Activated CD4-positive, CD25-positive, alpha-beta regulatory T cell treated with anti-CD3 and anti-CD28 coated beads, Interleukin-2, amount 50 U/mL, for 24 hours (primary cell): ENCODE measurements around the gene TNS2.
"Not testable (repeated sequence)": the region's sequence is repeated elsewhere in the genome, so short reads cannot be mapped to it uniquely, and the experiment has no call there.

Experiments
- ATAC-seq, 2 donors: fragments of 150-1000 bp; cut with Tn5 transposase; one replicate each; pipeline ENCODE4 v1.10.0; 2021; ENCODE audit warnings: mild to moderate bottlenecking in 1 of 2, moderate library complexity in 1 of 2

TNS2 gene

GRCh38 chr12:53049571-53050318, at the start of gene TNS2:
TSS of gene TNS2 (plus strand) at chr12:53050065. CDS start at chr12:53050186, 121 bp downstream.
- ATAC-seq, result no peak

GRCh38 chr12:53004178-53004577, 45.7 kb upstream of the TNS2 start:
- no peak for ATAC-seq

GRCh38 chr12:53004582-53004981, 45.3 kb upstream of the TNS2 start:
- ATAC-seq, result no peak

- no peak for ATAC-seq
Observed at GRCh38 chr12:53005215-53005985, 44.5 kb upstream of the TNS2 start.

GRCh38 chr12:53005986-53006809, 43.7 kb upstream of the TNS2 start, which contains the start of gene EIF4B:
TSS of gene EIF4B (plus strand) at chr12:53006456. CDS start at chr12:53006484, 28 bp downstream.
- ATAC-seq, result peak; percentile 90 to 94

GRCh38 chr12:53006810-53007309, 43.0 kb upstream of the TNS2 start:
- ATAC-seq, result peak; percentile 36 to 44

- no peak for ATAC-seq
Observed at GRCh38 chr12:53007343-53007742, 42.5 kb upstream of the TNS2 start.

- not testable (repeated sequence) for ATAC-seq
Observed at GRCh38 chr12:53008760-53009159, 41.1 kb upstream of the TNS2 start.

- no peak for ATAC-seq
Observed at GRCh38 chr12:53010955-53011354, 38.9 kb upstream of the TNS2 start.

- no peak for ATAC-seq
Observed at GRCh38 chr12:53011889-53012288, 38.0 kb upstream of the TNS2 start.

GRCh38 chr12:53012928-53013327, 36.9 kb upstream of the TNS2 start:
- no peak for ATAC-seq

- peak in 1 of 2 donors; percentile 38 for ATAC-seq
Observed at GRCh38 chr12:53014709-53015108, 35.2 kb upstream of the TNS2 start.

GRCh38 chr12:53025250-53025649, 24.6 kb upstream of the TNS2 start:
- no peak for ATAC-seq

GRCh38 chr12:53027014-53027413, 22.9 kb upstream of the TNS2 start:
- not testable (repeated sequence) for ATAC-seq

GRCh38 chr12:53031616-53032015, 18.2 kb upstream of the TNS2 start:
- ATAC-seq, result no peak

- not testable (repeated sequence) for ATAC-seq
Observed at GRCh38 chr12:53033832-53034231, 16.0 kb upstream of the TNS2 start.

- ATAC-seq, result no peak
Observed at GRCh38 chr12:53034459-53034858, 15.4 kb upstream of the TNS2 start.

GRCh38 chr12:53036802-53037201, 13.1 kb upstream of the TNS2 start:
- ATAC-seq, result no peak

- no peak for ATAC-seq
Observed at GRCh38 chr12:53039851-53040250, 10.0 kb upstream of the TNS2 start.

- ATAC-seq, result no peak
Observed at GRCh38 chr12:53042607-53043454, 7.0 kb upstream of the TNS2 start.

GRCh38 chr12:53044052-53044581, 5.7 kb upstream of the TNS2 start:
- no peak for ATAC-seq
